GDM1 (cell line): ENCODE results near the gene FNDC3B.

Source experiments
- DNase-seq: peaks from one replicate; lab custom pipeline; 2025; lab: John Stamatoyannopoulos, UW

Gene FNDC3B

GRCh38 chr3:172261054-172261453 lies 221.7 kb downstream of the FNDC3B start:
- DNase-seq, result no peak

GRCh38 chr3:172262991-172263608 lies 223.7 kb downstream of the FNDC3B start:
- DNase-seq, result no peak

DNA sequence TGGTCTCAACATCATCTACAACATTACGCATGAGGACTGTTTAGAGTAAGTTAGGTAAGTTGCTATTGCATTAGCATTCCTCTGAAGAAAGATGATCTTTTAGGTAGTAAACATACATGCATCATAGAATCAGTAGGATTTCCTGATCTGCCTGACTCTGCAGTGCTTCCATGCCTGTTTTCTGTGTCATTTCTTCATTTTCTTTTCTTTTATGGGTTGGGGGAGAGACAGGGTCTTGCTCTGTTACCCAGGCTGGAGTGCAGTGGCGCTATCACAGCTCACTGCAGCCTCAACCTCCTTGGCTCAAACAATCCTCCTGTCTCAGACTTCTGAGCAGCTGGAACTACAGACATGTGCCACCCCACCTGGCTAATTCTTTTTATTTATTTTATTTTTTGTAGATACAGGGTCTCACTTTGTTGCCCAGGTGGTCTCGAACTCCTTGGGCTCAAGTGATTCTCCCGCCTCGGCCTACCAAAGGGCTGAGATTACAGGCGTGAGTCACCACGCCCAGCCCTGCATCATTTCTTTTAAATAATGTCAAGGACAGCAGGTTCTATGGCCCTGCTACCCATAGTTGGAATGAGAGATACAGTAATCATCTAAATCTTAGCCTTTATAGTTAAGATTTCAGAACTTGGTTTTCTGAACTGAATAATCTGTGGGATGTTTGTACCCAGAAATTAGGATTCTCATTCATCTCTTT lies 224.6 kb downstream of the FNDC3B start:
- no peak for DNase-seq

DNA sequence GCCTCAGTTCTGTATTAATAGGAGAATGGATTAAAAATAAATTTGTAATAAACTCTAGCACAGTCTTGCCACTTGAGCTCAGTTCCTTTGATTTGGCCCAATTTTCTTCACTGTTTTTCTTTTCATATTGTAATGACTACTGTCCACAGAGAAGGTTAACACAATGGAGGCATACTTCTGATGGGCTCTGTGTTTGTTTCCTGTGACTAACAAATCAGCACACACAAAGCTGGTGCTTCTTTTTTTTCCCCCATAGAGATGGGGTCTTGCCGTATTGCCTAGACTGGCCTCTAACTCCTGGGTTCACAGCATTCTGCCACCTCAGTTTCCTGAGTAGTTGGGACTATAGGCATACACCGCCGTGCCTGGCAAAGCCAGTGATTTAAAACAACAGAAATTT lies 226.7 kb downstream of the FNDC3B start:
- DNase-seq, result no peak

GRCh38 chr3:172268425-172268824 lies 229.0 kb downstream of the FNDC3B start:
- no peak for DNase-seq

- no peak for DNase-seq
Observed at GRCh38 chr3:172268868-172269267, 229.5 kb downstream of the FNDC3B start.

DNA sequence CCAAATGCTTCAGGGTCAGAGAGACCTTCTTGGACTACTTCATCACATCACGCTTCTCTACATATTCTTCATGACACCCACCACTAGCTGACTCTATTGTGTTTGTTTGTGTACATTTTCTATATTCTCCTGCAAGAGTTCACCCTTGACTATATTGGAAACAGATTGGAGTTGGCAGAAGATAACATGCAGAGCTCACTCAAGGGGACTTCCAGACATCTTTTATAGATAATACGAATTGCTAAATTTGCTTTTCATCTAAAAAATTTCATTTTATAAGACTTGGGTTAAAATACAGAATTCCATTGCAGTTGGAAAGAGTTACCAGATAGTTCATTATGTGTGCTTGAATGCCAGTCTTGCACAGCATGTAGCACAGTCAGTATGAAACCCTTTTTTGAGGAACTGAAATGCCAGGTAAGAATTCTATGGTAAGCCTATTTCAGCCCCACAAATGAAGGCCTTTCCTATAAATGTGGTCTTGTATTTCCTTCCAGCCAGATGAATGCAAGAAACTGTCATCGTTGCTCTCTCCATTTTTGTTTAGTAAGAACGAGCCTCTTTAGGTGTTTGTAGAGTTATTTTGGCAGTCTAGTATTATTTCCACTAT lies 231.3 kb downstream of the FNDC3B start:
- no peak for DNase-seq

DNA sequence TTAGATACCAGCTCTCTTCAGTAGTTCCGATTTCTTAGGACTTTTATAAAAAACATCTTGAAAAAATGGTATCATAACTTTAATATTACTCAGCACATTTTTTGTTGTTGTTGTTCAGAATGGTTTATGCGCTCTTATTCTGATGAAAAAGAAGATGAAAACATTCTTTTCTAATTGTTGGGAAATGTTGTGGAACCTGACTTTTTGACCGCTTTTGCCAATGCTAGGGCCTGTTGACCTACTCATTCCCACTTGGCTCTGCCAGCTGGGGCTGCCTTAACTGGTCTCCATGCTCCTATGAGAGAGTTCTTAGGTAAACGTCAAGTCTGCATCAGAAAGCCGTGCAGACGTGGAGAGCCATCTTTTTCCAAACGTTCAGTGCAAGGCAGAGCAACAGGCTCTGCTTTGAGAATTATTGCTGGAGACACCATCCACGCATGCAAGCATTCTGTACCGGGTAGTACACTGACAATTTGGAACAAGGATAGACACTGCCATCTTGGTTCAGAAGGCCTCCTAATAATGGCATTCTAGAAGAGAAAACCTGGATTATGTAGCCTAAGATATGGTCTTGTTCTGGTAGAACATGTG lies 232.1 kb downstream of the FNDC3B start:
- DNase-seq, result no peak

DNA sequence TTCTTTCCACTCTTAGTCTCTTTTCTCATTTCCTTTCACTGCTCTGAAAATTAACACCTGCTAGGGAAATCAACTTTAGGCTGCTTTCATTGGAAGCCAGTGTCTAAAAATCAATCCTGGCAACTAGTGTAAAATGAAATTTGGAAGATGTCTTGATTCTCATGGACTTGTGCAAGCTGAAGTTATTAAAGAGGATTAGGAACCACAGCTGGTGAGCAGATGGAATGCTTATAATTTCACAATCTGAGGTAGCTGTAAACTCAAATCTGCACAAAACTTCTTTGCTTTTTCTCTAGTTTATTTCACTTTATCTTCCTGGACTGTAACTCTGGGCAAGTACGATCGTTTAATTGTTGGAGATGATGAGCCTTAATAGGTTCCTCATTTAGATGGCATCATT lies 233.3 kb downstream of the FNDC3B start:
- DNase-seq, result no peak

DNA sequence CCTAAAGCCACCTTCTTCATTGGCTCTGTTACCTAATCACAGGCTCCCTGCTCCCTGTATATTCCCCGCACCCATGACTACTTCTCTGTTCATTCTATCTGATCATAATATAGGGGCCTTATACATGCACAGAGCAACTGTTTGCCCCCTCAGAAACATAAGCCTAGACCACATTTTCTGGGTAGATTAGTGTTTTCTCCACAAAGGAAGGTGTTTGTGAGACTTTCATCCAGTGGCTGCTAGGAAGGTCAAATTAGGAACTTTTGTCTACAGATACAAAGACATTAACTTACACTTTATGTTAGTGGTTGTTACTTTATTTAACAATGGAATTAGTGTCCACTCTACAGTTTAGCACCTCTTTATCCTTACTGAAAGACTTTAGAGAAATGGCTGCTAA lies 234.0 kb downstream of the FNDC3B start:
- no peak for DNase-seq

DNA sequence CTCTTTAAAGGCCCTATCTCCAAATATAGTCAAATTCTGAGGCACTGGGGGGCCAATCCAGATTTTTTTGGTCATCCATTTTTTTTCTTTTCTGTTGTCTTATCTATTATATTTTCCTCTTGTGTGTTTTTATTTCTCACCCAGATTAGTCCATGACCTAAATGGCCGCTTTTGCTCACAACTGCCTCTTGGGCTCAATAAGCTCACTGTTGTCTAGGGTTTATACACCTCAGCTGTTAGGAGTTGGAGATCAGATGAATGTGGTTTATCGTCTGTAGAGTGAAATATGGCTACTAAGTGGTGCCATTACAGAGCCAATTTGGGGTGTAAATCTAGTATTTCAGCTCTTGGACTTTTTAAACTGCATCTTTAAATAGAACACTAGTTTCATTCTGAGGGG lies 235.5 kb downstream of the FNDC3B start:
- no peak for DNase-seq

- no peak for DNase-seq
Observed at GRCh38 chr3:172275586-172275985, 236.2 kb downstream of the FNDC3B start.

DNA sequence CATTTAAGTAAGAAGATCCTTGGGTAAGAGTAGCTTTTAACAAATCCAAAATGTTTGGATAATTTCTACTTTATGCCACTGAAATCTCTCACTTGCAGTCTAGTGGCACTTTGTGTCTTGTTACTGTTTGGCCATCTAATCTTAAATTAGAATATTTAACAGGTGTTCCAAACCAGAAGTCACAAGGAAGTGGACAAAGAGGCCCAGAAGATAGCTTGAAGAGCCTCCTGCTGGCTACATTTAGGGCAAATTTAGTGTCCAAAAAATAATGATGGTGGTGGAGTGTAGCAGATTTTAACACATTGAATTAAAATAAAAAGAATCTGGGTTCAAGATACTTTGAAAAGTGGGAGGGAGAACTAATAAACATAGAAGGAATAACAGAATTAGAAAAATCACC lies 236.7 kb downstream of the FNDC3B start:
- DNase-seq, result no peak

DNA sequence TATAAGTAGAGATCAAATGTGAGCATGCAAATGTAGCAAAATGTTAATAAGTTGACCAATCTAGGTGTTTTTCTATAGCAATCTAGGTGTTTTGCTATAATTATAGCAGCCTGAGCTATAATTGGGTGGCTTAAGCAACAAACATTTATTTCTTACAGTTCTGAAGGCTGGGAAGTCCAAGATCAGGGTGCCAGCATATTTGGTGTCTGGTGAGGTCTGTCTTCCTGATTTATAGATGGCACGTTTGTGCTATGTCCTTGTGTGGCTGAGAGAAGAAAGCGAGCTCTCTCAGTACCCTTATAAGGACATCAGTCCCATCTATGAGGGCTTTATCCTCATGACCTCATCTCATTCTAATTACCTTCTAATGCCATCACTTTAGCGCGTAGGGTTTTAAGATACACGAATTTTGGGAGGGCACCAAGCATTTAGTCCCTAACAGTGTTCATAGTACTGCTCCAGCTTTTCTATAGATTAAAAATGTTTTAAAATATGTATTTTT lies 237.8 kb downstream of the FNDC3B start:
- DNase-seq, result no peak

DNA sequence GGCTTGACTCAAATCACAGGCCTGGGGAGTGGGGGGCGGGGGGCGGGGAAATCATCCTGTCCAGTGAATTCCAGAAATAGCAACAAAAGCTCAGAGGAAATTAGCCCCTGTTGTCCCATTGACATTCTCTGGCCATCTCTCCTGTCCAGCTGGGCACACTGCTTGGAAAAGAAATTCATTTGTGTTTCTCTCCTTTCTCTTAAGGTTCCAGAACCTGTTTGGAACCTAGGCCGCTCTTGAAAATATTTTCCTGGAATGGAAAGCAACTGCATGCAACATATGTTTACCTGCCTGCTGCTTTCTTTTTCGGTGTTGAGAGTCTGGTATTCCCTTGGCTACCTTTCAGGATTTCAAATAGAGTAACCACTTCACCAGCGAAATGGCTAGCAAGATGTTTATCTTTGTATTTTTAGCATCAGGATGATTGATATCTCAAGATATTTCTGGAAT lies 239.8 kb downstream of the FNDC3B start:
- no peak for DNase-seq

GRCh38 chr3:172279974-172280373 lies 240.6 kb downstream of the FNDC3B start:
- DNase-seq, result no peak

- no peak for DNase-seq
Observed at GRCh38 chr3:172280406-172281051, 241.2 kb downstream of the FNDC3B start.

GRCh38 chr3:172281884-172282283 lies 242.5 kb downstream of the FNDC3B start:
- no peak for DNase-seq

DNA sequence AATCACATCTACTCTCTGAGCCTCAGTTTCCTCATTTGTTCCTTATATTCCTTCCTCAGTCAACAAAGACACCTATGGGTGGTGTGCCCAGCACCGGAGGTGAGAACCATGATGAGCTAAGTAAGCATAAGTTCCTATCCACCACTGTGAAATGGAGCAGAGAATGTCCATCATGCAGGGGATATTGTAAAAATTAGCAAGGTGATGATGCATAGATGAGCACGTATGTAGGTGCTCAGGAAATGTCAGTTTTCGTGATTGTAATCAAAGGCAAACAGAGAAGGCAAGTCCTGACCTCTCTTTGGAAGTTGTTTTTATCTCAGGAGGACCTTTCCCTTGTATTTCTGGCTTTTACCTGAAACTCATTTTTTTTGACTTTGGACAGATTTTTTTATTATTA lies 243.5 kb downstream of the FNDC3B start:
- no peak for DNase-seq

DNA sequence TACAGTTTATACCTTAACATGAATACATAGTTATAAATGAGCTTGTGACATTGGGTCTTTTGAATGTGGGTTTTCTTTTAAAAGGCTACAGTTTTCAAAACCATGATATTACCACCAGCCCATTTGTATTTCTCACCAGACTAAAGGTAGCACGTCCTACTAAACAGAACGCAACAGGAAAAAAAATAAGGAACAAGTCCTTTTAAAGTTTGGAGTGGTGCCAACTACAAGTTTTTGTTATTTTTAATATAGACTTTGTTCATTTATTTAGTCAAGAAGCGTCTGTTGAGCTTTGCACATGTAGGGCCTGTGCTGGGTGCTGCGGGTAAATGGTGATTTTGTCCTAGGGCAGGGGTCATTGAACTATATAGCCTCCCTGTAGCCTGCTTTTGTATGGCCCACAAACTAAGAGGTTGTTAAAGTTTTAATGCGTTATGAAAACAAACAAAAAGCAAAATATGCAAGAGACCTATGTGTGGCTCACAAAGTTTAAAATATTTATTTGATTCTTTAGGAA lies 244.5 kb downstream of the FNDC3B start:
- no peak for DNase-seq

- no peak for DNase-seq
Observed at GRCh38 chr3:172285844-172286243, 246.5 kb downstream of the FNDC3B start.

DNA sequence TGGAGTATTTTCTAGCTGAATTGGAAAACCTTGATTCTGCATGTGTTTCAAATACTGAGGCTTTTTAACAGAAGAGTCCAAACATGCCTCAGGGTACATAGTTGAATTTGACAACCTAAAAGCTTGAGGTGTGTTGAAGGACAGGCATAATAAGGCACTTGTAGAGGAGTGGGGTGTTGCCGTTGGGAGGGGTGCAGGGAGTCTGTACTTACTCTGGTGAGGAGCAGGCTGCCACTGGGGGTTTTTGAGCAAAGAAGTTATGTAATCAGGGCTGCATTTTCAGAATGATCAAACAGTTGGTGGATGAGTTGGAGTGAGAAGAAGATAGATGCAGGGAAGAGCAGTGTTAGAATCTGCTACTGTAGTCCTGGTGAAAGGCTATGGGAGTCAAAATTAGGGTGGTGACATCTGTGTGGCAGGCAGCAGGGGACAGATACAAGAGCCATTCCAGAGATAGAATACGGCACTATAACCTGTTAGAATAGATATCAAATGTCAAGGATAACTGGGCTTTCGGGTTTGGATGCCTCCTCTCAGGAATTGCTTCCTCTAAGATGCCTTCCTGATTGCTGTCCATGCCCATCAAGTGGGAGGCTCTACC lies 247.3 kb downstream of the FNDC3B start:
- DNase-seq, result no peak
